Suppressor macrophage treated with lipopolysaccharide for 4 hours (primary cell): ENCODE results near the gene SLC39A10.

Source experiments
- DNase-seq: peaks from one replicate; pipeline ENCODE4 v3.0.0-alpha.2; 2020

SLC39A10 gene

GRCh38 chr2:195733831-195734230 lies 76.8 kb downstream of the SLC39A10 start:
- no peak for DNase-seq

- no peak for DNase-seq
These were observed 77.4 kb downstream of the SLC39A10 start for GRCh38 chr2:195734395-195734794.

GRCh38 chr2:195734931-195735330 lies 77.9 kb downstream of the SLC39A10 start:
- no peak for DNase-seq

- DNase-seq = no peak
These were observed 78.3 kb downstream of the SLC39A10 start for GRCh38 chr2:195735347-195735746.

- no peak for DNase-seq
These were observed 80.7 kb downstream of the SLC39A10 start for GRCh38 chr2:195737511-195738325.

GRCh38 chr2:195741191-195741590 lies 84.2 kb downstream of the SLC39A10 start:
- DNase-seq = no peak

- no peak for DNase-seq
These were observed 99.4 kb downstream of the SLC39A10 start for GRCh38 chr2:195756218-195756942.

- no peak for DNase-seq
These were observed 101.8 kb downstream of the SLC39A10 start for GRCh38 chr2:195758846-195759245.

GRCh38 chr2:195759877-195760276 lies 102.9 kb downstream of the SLC39A10 start:
- DNase-seq = no peak

GRCh38 chr2:195763866-195764265 lies 106.8 kb downstream of the SLC39A10 start:
- DNase-seq = no peak

GRCh38 chr2:195766691-195767090 lies 109.7 kb downstream of the SLC39A10 start:
- DNase-seq = no peak

- no peak for DNase-seq
These were observed 111.4 kb downstream of the SLC39A10 start for GRCh38 chr2:195768431-195768830.

- no peak for DNase-seq
These were observed 112.9 kb downstream of the SLC39A10 start for GRCh38 chr2:195769975-195770374.

- no peak for DNase-seq
These were observed 122.5 kb downstream of the SLC39A10 start for GRCh38 chr2:195779491-195779890.

GRCh38 chr2:195782156-195782555 lies 125.1 kb downstream of the SLC39A10 start:
- DNase-seq = no peak
